HG02840 (cell line): ENCODE results near the gene ZNF326.

Experiments
- ATAC-seq: cut with Tn5 transposase; IDR thresholded peaks from one replicate; pipeline ENCODE4 v1.9.1; 2021; ENCODE audit warnings: mild to moderate bottlenecking, moderate library complexity, moderate number of reproducible peaks; ENCODE audit not compliant: unreplicated experiment, low FRiP score

Gene ZNF326

DNA sequence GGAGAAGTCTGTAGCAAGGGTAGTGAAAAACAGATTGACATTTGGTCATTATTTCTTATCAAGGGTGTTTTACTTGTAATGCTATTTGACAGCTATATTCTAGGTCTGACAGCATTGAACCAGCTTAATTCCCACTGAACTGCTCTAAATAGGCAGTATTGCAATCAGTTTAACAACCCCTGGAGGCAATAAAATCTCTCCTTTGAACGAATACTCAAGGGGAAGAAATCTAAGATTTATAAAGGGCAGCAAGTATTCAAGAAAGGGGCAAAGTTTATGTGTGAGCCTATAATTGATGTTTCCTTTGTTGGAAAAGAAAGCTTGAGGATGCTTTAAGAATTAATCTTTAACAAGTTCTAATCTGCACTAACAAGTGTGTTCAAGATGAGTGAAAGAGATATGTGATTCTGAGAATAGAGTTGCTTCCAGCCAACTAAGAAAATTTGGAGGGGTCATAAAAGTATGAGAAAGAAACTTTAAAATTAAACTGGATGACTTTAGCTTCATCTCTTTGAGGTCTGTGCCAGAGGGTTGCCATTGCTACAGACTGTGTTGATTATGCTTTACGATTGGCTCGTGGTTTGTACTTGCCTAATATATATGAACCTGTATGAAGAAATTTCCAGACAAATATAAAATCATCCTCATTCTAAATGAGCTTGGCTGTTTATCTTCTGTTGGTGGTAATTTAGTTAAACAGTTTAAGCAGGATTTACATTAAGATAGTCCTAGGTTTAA, 72.5 kb downstream of the ZNF326 start:
- ATAC-seq: no peak

DNA sequence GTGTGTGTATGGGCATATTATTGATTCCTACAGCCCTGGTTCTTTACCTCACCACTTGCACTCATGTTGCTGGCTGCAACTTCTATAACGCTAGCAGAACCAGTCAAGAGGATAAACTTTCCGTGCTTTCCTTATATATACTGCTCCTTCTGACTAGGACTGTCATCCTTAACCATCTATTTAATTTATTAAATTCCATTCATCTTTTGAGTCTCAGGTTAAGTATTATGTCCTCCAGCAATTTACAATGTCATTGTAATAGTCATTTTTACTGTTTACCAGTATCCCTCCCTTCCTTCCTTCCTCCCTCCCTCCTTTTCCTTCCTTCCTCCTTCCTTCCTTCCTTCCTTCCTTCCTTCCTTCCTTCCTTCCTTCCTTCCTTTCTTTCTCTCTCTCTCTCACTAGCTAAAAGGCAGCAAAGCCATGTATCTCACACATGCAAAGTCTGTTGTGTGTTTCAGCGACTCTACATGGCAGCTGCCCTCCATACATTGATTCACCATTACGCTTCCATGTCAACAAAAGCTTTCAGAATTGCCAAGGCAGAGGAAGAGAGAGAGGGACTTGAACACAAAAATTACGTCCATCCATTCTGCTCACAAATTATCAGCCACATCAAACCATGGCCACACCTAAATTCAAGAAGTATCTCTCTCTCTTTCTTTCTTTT, 73.8 kb downstream of the ZNF326 start:
- no peak for ATAC-seq

DNA sequence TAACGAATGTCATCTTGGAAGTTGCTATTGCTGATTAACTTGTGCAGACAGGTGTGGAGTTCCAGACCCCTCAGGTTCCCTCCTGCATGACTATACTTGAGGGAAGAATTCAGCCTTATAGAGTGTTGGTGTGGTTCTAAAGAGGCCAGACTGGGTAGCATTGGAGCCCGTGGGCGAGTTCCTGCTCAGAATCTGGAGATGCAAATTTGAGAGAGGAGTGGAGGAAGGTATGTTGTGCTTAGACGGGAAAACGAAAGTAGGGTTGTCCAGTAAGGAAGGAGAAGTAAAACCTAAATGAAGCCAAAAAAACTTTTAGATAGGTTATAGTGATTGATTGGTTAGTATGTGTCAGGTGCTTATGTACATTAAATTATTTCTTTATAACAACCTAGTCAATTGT, 79.2 kb downstream of the ZNF326 start:
- no peak for ATAC-seq

DNA sequence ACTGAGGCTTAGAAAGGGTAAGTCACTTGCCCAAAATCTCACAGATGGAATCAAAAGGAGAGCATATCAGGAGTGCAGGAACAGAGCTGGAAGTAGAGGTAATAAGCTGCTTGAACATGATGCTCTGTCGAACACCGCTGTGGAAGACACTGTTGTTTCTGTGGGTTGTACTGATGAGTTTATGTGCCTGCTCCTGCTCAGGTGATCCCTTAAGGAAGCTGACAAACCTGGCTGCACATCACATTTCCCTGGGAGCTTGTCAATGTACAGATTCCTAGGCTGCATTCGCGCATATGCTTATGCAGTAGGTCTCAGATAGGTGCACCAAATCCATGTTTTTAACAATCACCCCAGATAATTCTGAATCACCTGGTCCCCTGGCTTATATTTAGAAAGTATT, 79.7 kb downstream of the ZNF326 start:
- ATAC-seq: no peak

DNA sequence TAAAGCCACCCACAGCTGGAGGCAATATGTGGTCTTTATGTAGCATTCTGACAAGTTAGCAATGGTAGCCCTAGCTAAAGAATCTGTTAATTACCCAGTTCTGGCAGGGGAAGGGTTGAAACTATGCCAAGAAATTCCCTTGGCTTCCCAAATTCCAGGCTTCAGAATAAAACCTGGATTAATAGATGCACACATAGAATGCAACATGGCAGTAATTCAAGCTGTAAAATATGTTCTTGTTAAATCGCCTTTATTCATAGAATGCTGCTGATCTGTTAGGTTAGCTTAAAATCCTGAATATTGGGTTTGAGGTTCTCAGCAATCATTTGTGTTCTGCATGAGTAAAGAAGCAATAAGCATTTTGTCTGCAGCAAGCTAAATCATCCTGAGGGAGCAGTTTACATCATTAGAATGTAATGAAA, 80.1 kb downstream of the ZNF326 start:
- no peak for ATAC-seq

DNA sequence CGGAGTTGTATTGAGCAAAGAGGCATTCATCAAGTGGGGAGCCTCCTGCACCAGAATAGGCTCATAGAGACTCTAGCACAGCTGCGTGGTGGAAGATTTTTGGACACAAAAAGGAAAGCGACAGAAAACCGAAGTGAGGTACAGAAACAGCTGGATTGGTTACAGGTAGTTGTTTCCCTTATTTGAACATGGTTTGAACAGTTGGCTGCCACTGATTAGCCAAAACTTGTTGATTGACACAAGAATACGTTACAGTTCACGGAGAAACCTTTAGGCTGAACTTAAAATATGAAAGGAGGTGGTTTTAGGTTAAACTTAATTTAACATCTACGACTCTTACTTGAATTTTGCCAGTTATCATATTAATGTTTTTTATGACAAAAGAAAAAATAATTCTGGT, 89.1 kb downstream of the ZNF326 start:
- ATAC-seq: no peak
